Measurements from ENCODE around the gene DLD.

Gene DLD

DNA sequence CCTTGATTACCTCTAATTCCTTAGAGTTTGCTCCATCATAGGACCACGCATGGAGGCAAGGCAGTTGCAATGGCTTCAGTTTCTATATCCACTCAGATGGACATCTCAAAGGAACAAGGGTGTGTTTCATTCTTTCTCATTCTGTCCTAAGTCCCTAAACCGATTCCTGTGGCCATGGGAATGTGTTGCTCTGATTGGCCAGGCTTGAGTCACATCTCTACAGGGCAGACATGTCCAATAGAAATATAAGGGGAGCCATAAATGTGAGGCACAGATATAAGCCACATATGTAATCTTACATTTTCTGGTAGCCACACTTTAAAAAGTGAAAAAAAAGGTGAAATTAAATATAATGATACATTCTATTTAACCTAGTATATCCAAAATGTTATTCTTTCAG lies 16.9 kb upstream of the DLD start:
- TF ChIP-seq, protein P1, sequence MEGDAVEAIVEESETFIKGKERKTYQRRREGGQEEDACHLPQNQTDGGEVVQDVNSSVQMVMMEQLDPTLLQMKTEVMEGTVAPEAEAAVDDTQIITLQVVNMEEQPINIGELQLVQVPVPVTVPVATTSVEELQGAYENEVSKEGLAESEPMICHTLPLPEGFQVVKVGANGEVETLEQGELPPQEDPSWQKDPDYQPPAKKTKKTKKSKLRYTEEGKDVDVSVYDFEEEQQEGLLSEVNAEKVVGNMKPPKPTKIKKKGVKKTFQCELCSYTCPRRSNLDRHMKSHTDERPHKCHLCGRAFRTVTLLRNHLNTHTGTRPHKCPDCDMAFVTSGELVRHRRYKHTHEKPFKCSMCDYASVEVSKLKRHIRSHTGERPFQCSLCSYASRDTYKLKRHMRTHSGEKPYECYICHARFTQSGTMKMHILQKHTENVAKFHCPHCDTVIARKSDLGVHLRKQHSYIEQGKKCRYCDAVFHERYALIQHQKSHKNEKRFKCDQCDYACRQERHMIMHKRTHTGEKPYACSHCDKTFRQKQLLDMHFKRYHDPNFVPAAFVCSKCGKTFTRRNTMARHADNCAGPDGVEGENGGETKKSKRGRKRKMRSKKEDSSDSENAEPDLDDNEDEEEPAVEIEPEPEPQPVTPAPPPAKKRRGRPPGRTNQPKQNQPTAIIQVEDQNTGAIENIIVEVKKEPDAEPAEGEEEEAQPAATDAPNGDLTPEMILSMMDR (IDR thresholded peaks at IDR 0.05; ENCODE audit: extremely low read depth, insufficient read depth, missing control alignments), result no peak
- in situ Hi-C loops (cut with MboI; ENCODE audit: low pct_unique_long_range_greater_than_20kb, low sequenced_read_pairs, unreplicated experiment), result no loop called here
- DNase-seq (ENCODE audit: low spot score), result no peak

- in situ Hi-C loops (cut with MboI; ENCODE audit: low pct_unique_long_range_greater_than_20kb, low sequenced_read_pairs, unreplicated experiment), result no loop called here
- peak; percentile 44 for DNase-seq (ENCODE audit: low spot score)
- TF ChIP-seq, protein P1 (IDR thresholded peaks at IDR 0.05; ENCODE audit: extremely low read depth, insufficient read depth, missing control alignments), result peak; percentile 76
Measured at GRCh38 chr7:107874605-107875446, 16.2 kb upstream of the DLD start.

DNA sequence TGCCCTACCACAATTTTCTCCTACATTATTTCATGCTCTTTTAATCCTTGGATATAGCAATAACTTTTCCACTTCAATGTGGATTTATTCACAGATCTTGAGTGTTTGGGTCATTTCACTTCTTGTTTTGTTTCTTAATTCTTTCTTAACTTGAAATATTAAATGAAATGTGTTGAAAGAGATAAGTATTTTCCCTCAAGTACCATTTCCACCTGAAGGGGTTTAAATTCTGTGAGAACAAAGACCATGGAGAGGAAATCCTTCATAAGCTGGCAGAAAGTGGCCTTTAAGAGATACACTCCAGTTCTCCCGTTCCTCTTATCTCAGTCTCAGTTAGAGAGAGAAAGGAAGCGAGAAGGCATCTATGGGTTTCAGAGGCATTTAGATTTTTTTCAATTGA lies 14.1 kb upstream of the DLD start:
- no peak for DNase-seq (ENCODE audit: low spot score)
- TF ChIP-seq, protein P1 (IDR thresholded peaks at IDR 0.05; ENCODE audit: extremely low read depth, insufficient read depth, missing control alignments), result no peak
- in situ Hi-C loops (cut with MboI; ENCODE audit: low pct_unique_long_range_greater_than_20kb, low sequenced_read_pairs, unreplicated experiment), result no loop called here

- TF ChIP-seq, protein P1 (IDR thresholded peaks at IDR 0.05; ENCODE audit: extremely low read depth, insufficient read depth, missing control alignments), result no peak
- DNase-seq (ENCODE audit: low spot score), result no peak
- in situ Hi-C loops (cut with MboI; ENCODE audit: low pct_unique_long_range_greater_than_20kb, low sequenced_read_pairs, unreplicated experiment), result no loop called here
Measured at GRCh38 chr7:107877731-107878382, 13.1 kb upstream of the DLD start.

GRCh38 chr7:107878636-107879035 lies 12.3 kb upstream of the DLD start:
- TF ChIP-seq, protein P1 (IDR thresholded peaks at IDR 0.05; ENCODE audit: extremely low read depth, insufficient read depth, missing control alignments), result no peak
- in situ Hi-C loops (cut with MboI; ENCODE audit: low pct_unique_long_range_greater_than_20kb, low sequenced_read_pairs, unreplicated experiment), result no loop called here
- DNase-seq (ENCODE audit: low spot score), result no peak

- in situ Hi-C loops (cut with MboI; ENCODE audit: low pct_unique_long_range_greater_than_20kb, low sequenced_read_pairs, unreplicated experiment), result no loop called here
- TF ChIP-seq, protein P1 (IDR thresholded peaks at IDR 0.05; ENCODE audit: extremely low read depth, insufficient read depth, missing control alignments), result peak; percentile 69
- DNase-seq (ENCODE audit: low spot score), result peak; percentile 44
Measured at GRCh38 chr7:107879400-107880035, 11.5 kb upstream of the DLD start.
